SU-DHL-6 (cell line): ENCODE data around the gene PRDM4.

Source experiments
- H2AFZ ChIP-seq: fragments of 200-600 bp; sonication (generic); 2 replicates; pipeline ENCODE4 v1.6.1; 2014; ENCODE audit warnings: low read depth, mild to moderate bottlenecking, moderate library complexity, mixed read lengths, antibody characterized with exemption, low read length; ENCODE audit not compliant: severe bottlenecking
- H3F3A ChIP-seq: fragments of 200-600 bp; shearing (Covaris generic); 2 replicates; pipeline ENCODE4 v1.6.0; 2016; ENCODE audit warnings: antibody characterized with exemption, mild to moderate bottlenecking; ENCODE audit not compliant: insufficient read depth
- H3K27ac ChIP-seq: fragments of 200-600 bp; sonication (generic); 2 replicates; pipeline ENCODE4 v1.5.1; 2016; ENCODE audit warnings: low read depth, mild to moderate bottlenecking, low read length, moderate library complexity, mixed read lengths
- H3K27me3 ChIP-seq: fragments of 200-600 bp; sonication (generic), shearing (Covaris generic); 2 replicates; pipeline ENCODE4 v1.6.0; 2014; ENCODE audit warnings: mild to moderate bottlenecking, low read length
- H3K36me3 ChIP-seq: fragments of 200-600 bp; sonication (generic); 2 replicates; pipeline ENCODE4 v1.6.1; 2014; ENCODE audit warnings: mild to moderate bottlenecking, low read length, mixed read lengths
- H3K4me2 ChIP-seq: fragments of 300-600, 200-600 bp; shearing (Covaris generic), sonication (generic); 2 replicates; pipeline ENCODE4 v1.6.0; 2014; ENCODE audit warnings: low read length, low read depth, mild to moderate bottlenecking; ENCODE audit not compliant: poor library complexity, severe bottlenecking
- H3K4me3 ChIP-seq: fragments of 200-600 bp; sonication (generic); 2 replicates; pipeline ENCODE4 v1.5.1; 2014; ENCODE audit warnings: antibody characterized with exemption, low read length, mild to moderate bottlenecking, mixed read lengths; ENCODE audit not compliant: insufficient read depth, poor library complexity, severe bottlenecking
- H3K79me2 ChIP-seq: fragments of 200-600 bp; sonication (generic); 2 replicates; pipeline ENCODE4 v1.6.1; 2014; ENCODE audit warnings: mild to moderate bottlenecking, low read length, moderate library complexity; ENCODE audit not compliant: insufficient read depth
- H3K9ac ChIP-seq: fragments of 200-600 bp; sonication (generic); 2 replicates; pipeline ENCODE4 v1.7.0; 2014; ENCODE audit warnings: mild to moderate bottlenecking, low read length
- H3K9me2 ChIP-seq: fragments of 200-600 bp; sonication (generic); replicated peaks from 2 replicates; pipeline ENCODE4 v1.6.1; 2014; ENCODE audit warnings: low read length; ENCODE audit not compliant: insufficient read depth
- H3K9me3 ChIP-seq: fragments of 200-600 bp; sonication (generic); 2 replicates; pipeline ENCODE4 v1.6.1; 2014; ENCODE audit warnings: low read length, mixed read lengths; ENCODE audit not compliant: insufficient read depth
- H4K20me1 ChIP-seq: fragments of 200-600 bp; sonication (generic); 2 replicates; pipeline ENCODE4 v1.6.1; 2014; ENCODE audit warnings: low read depth, mild to moderate bottlenecking, antibody characterized with exemption, low read length, moderate library complexity, mixed read lengths
- CTCF ChIP-seq: fragments of 200-600 bp; sonication (generic); IDR thresholded peaks from one replicate; pipeline ENCODE4 v1.5.1; 2017; ENCODE audit warnings: antibody characterized with exemption, mild to moderate bottlenecking, low read length, moderate library complexity; ENCODE audit not compliant: insufficient read depth, poor library complexity, severe bottlenecking
- EZH2phosphoT487 ChIP-seq: fragments of 200-600 bp; sonication (generic), shearing (Covaris generic); conservative IDR thresholded peaks from 2 replicates; pipeline ENCODE4 v1.6.1; 2018; ENCODE audit warnings: mild to moderate bottlenecking, antibody characterized with exemption, low read length, moderate library complexity, mixed read lengths

The PRDM4 gene

GRCh38 chr12:107775093-107775721 is 14.3 kb upstream of the PRDM4 start:
- Histone ChIP-seq H2AFZ (no peak overlapping the region), H3F3A (no peaks in the 10 kb centered on the region), H3K9me2 (no peaks in the 10 kb centered on the region), H3K9me3 (no peaks in the 10 kb centered on the region), H3K36me3 (no peaks in the 10 kb centered on the region), H3K79me2 (no peaks in the 10 kb centered on the region), H4K20me1 (no peaks in the 10 kb centered on the region), H3K4me3 (no peak overlapping the region), H3K27me3 (no peaks in the 10 kb centered on the region), H3K27ac (no peak overlapping the region), H3K4me2 (no peak overlapping the region), H3K9ac (no peak overlapping the region)
- TF ChIP-seq CTCF = no peak
- no peak for TF ChIP-seq EZH2phosphoT487

- H3K9me3 ChIP-seq = no peaks in the 10 kb centered on the region
- no peaks in the 10 kb centered on the region for H3K79me2 ChIP-seq
- H3K4me3 ChIP-seq = no peak within 1 kb of the TSS
- H3K9ac ChIP-seq = no peak within 1 kb of the TSS
- no peaks in the 10 kb centered on the region for H4K20me1 ChIP-seq
- no peak within 1 kb of the TSS for H2AFZ ChIP-seq
- no peak within 1 kb of the TSS for H3K4me2 ChIP-seq
- no peaks in the 10 kb centered on the region for H3K27me3 ChIP-seq
- no peaks in the 10 kb centered on the region for H3K36me3 ChIP-seq
- H3K9me2 ChIP-seq = no peaks in the 10 kb centered on the region
- no peaks in the 10 kb centered on the region for H3F3A ChIP-seq
- TF ChIP-seq CTCF = no peak
- TF ChIP-seq EZH2phosphoT487 = no peak
- no peak within 1 kb of the TSS for H3K27ac ChIP-seq
Measured at GRCh38 chr12:107774349-107775029, 13.6 kb upstream of the PRDM4 start, which contains the start of gene ASCL4. Gene ASCL4, plus strand, starts transcription at chr12:107774704. Its CDS starts 515 bp downstream, at chr12:107775219.

GRCh38 chr12:107767466-107767865 is 6.5 kb upstream of the PRDM4 start:
- Histone ChIP-seq H3K36me3 (no peaks in the 10 kb centered on the region), H2AFZ (no peak overlapping the region), H3K9me3 (no peaks in the 10 kb centered on the region), H3K9me2 (no peaks in the 10 kb centered on the region), H3K4me2 (no peak overlapping the region), H3K79me2 (no peaks in the 10 kb centered on the region), H3K27me3 (no peaks in the 10 kb centered on the region), H4K20me1 (no peaks in the 10 kb centered on the region), H3K9ac (no peak overlapping the region), H3K4me3 (no peak overlapping the region), H3F3A (no peaks in the 10 kb centered on the region), H3K27ac (no peak overlapping the region)
- no peak for TF ChIP-seq CTCF
- no peak for TF ChIP-seq EZH2phosphoT487
